Ramos (cell line): ENCODE data around the gene GYG1.

Experiments used
- in situ Hi-C: fragments of 300-500 bp; cut with MboI; formaldehyde crosslinking; loops from one replicate; pipeline ENCODE4 v1.14.3; 2022; ENCODE audit warnings: low sequenced_read_pairs; ENCODE audit not compliant: unreplicated experiment

The GYG1 gene

DNA sequence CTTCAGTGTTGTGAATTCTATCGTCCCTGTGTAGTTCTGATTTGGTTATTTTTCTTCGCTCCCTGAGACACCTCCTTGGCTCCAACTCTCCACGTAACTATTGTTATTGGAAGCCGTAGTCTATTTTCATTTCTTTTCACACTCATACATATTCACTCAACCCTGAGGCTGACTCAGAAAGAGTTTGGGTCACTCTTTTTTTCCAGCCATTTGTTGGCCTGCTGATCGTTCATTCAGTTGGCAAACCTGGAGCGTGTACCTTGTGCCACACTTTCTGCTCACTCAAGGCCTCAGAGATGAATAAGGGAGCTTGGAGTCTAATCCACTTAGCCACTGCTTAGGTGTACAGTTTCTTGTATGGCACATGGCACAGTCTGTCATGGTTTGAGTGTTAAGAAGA lies 22.4 kb downstream of the GYG1 start:
- in situ Hi-C loops, result no loop called here

DNA sequence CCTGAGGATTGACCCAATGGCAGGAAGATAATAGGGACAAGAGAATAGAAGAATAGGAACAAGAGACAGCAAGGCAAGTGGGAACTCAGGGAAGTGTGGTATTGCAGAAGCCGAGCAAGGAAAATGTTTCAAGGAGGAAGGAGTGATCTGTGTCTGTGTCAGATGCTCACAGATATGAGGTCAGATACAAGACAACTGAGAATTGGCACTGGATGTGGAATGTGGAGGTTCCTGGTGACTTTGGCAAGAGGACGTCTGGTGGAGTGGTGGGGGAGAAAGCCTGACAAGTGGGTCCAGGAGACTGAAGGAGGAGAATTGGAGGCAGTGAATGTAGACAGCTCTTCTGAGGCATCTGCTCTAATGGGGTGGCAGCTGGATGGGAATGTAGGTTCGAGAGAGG lies 24.1 kb downstream of the GYG1 start:
- in situ Hi-C loops, result no loop called here

DNA sequence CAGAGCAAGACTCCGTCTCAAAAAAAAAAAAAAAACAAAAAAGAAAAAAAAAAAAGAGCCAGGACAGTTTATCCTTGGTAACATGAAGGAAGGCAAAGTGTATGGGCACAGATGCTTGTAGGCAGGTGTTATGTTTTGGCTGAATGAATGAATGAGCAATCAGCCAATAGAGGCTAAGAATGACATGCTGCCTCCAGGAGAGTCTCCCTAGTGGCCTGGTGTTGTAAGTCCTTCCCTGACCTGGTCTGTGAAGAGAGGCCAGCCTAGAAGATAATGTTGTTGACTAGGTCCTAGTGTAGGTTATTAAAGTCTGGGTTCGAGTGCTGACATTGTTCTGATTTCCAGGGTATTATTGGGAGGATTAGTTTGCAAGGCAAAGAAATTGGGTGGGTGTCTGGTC lies 24.9 kb downstream of the GYG1 start:
- in situ Hi-C loops, result no loop called here

DNA sequence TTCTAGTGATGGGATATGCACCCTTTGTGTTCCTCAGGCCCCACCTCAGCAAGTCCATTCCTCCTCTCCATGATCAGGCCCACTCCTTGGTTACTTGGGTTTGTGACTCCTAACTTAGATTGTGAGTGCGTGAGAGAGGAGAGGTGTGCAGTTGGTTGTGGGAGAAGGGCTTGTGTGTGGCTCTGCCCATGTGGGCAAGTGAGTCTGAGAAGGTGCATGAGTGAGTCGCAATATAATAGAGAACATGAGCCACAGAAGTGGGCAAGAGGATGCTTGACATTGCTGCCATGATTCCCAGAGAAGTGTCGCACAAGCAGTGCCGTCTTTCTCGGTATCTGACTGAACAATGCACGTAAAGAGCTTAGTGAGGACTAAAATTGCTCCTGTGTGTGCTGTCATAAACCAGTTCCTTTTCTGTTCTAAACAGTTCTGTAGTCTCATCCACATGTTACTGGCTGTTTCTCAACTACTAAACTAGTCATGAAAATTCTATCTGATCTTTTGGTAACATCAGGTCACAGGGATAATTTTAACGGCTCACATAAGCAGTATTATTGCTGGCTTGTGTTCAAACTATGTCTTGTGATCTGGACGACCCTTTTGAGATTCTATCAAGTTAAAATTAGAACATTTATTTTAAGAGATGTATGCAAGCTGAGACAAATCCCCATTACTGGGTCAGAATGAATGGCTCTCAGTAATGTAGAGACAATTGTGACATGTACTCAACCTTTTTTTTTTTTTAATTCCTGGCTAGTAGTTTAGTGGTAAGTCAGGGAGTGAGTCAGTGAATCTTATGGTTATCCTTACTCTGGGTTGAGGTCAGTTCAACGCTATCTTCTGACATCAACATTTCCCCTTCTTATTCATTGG lies 25.6 kb downstream of the GYG1 start:
- in situ Hi-C loops, result no loop called here

DNA sequence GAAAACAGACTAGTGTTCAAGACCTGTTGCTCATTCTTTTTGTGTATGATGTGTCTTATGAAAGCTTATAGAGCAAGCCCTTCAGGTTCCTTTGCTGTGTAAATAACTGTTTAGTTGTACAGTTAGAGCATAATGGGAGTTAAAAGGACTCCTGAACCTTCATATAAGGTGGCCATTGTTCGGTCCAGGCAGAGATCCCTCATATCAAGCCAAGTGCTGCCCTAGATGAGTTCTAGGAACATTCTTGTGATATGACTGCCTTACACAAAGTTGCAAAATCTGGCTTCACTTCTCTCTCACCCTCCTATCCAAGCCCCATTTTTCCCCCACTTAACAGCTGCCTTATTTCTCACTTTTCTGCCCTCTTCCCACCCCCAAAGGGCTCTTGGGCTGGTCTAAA lies 26.9 kb downstream of the GYG1 start:
- in situ Hi-C loops, result no loop called here

DNA sequence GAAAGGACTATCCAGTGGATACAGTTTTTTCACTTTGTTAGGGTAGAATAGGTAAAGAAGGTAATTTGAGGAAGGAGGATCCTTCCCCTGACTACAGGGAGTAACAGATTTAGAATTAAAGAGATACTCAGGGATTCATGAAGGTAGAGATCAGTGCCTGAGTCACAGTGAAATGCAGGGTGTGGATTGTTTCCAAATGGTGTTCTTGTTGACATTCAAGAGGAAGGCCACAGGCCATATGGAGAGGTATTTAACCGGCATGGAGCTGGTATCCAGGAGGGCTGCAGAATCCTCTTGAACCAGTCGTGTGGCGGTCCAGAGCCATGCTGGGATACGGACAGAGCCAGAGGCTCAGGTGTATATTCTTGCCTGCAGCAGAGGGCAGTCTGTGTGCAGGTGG lies 28.2 kb downstream of the GYG1 start:
- in situ Hi-C loops, result no loop called here

DNA sequence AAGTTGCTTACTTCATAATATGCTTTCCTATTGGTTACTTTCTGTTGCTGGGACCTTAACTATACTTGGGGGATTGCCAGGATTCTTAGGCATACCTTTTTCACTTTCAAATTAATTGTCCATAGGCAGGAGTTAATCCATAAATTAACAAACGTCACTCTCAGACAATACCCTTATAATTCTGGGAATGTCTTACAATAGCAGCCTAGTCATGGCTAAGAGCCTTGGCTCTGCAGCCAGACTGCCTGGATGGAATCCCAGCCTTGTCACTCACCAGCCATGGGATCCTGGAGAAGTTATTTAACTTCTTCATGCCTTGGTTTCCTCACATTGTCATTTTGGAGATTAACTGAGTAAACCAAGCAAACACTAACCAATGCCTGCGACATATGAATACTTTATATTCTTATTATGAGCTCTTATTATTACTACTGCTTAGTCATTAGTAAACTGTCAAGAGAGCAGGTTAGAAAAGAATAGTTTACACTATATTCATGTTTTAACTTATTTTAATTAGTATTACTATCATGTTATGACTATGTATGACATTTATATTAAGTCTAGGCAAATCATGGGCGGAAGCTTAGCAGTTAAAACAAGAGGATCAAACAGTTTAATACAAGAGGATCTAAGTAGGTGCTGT lies 29.0 kb downstream of the GYG1 start:
- in situ Hi-C loops, result no loop called here

DNA sequence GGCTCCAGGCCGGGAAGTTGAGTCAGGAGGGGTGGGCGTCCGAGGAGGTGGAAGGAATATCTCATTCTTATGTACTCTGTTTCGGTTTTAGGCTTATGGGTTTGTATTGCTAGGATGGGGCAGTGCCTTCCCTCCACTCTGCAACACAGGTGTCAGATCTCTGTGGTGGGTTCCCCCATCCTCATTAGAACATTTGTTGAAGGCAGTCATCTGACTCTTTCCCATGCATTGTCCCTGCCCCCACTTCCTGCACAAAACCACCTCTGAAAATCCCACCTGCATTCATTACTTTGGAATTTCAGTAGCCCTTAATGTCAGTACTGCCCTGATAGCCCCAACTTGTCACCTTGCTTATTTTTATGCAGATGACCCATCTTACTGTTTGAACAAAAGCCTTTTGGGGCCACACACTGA lies 29.5 kb downstream of the GYG1 start:
- in situ Hi-C loops, result no loop called here

DNA sequence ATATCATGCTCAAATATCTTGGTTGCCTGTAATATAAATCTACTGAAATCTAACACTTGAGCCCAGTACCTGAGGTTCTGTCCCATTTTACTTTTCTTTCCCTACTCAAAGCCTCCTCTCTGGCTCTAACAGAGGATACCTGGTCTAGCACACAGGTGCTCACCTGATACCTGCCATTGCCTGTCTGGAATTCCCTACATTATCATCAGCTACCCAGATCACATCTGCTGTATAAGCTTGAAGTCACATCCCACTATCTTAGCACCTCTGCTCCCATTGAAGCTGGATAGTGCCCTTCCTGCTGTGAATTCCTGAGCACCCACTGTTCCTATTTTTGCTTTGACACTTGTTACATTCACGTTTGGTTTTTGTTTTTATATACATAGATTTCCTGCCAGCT lies 30.5 kb downstream of the GYG1 start:
- in situ Hi-C loops, result no loop called here

DNA sequence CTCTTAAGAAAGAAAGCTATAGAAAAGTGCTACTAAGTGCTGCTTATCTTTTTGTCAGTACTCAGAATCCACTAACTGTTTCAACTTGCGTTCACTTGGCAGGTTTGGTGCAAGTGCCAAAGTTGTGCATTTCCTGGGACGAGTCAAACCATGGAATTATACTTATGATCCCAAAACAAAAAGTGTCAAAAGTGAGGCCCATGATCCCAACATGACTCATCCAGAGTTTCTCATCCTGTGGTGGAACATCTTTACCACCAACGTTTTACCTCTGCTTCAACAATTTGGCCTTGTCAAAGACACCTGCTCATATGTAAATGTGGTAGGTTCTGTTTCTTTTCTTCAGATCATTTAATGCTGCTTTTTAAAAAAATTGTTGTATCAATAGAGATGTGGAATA lies 32.6 kb downstream of the GYG1 start:
- in situ Hi-C loops, result no loop called here

DNA sequence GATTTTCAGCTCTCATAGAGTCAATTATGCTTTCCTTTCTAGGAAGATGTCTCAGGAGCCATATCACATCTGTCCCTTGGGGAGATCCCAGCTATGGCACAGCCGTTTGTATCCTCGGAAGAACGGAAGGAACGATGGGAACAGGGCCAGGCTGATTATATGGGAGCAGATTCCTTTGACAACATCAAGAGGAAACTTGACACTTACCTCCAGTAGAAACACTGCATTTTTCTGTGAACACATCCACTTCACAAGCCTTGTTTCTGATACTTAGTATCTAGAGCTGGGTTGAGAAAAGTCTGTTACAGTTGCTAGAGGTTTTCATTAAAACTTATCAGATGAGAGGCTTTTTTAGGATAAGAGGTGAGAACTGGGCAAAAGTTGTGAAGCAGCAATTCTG lies 35.4 kb downstream of the GYG1 start:
- in situ Hi-C loops, result no loop called here

DNA sequence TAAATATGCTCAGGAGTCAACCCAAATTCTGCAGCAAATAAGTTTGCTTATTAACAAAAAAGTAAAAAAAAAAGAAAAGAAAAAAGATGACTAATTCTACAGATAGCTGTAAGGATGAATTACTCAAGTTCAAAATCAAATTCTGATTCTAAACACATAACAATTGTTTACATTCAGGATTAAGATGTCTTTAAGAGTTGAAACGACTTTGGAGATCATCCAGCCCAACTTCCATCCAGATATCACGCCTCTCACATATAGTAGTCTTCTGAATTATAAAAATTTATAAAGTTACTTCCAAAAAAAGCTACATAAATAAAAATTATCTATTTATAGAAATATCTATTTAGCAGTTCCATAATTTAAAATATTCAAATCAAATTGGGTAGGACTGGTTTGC lies 39.8 kb downstream of the GYG1 start:
- in situ Hi-C loops, result no loop called here

DNA sequence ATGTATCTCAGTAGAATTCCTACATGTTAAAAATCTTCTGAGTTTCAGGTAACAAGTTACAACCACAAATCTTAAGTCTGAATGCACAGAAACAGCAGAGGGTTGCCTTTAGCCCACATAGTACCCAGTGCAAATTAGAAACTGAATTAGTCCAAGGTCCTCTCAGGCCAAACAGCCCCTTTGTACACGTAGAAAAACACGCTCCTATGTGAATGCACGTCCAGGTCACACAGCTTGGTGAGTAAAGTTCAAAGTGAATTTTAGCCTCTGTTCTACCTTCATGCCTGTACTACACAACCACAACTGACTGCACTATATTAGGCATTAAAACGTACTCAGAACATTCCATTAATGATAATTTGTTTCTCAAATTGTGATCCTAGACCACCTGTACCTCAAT lies 46.3 kb downstream of the GYG1 start:
- in situ Hi-C loops, result no loop called here

DNA sequence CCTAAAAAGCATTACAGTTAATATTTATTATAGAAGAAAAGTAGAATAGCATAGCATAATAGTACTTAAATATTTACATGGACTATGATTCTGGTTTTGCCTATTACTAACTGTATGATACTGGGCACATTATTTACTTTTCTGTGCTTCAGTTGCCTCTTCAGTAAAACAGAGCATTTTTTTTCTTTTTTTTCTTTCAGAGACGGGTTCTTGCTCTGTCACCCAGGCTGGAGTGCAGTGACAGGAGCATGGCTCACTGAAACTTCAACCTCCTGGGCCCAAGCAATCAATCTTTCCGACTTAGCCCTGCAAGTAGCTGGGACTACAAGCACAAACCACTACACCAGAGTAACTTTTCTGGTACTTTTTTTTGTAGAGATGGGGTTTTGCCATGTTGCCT lies 47.0 kb downstream of the GYG1 start:
- in situ Hi-C loops, result no loop called here

DNA sequence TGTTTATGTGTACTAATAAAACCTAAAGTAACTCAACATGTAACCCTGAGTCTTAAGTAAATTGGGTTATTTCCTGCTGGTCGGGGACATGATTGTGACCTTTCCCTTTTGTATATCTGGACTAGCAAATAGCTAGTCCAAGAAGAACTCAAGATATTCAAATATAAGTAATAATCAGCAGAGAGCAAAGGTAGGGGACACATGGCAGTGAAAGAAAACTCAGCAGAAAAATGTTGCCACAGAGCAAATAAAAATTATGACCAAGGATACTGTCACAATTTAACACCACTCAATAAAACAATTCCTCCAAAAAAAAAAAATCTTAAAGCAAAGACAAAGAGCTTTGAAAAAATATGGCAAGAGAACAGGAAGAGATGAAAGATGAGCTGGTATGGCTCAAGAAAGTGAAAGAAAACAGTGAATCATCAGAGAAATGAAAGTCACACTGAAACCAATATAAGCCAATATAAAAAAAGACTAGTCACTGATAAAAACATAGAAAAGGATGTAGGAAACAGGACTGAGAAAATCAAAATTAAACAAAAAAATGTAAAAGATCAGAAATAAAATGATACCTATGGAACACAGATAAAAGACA lies 51.5 kb downstream of the GYG1 start:
- in situ Hi-C loops, result no loop called here

DNA sequence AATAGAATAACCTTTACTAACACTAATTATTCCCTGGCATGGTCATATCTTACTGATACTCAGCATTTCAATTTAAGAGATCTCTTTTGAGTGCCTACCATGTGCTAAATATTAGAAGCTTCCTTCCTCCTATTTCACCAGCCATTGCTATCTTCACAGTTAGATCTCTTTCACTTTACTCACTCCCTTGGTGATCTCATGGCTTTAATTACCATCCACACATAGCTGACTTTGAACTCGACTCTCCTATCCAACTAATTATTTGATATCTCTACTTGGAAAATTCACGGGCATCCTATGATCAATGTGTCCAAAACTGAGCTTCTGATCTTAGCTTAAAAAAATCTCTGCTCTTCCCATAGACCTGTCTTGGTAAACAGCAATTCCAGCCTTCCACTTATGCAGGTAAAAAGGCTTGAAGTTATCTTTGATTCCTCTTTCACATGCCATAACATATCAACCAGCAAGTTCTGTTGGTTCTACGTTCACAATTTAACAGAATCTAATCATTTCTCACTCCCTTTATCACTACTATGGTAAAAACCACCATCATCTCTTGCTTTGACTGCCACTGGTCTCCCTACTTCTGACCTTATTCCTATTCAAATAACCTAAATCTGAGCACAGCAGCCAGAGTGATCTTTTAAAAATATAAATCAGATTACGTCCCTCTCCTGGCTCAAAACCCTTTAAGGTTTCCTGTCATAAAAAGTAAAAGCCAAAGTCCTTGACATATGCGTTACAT lies 53.2 kb downstream of the GYG1 start:
- in situ Hi-C loops, result no loop called here

DNA sequence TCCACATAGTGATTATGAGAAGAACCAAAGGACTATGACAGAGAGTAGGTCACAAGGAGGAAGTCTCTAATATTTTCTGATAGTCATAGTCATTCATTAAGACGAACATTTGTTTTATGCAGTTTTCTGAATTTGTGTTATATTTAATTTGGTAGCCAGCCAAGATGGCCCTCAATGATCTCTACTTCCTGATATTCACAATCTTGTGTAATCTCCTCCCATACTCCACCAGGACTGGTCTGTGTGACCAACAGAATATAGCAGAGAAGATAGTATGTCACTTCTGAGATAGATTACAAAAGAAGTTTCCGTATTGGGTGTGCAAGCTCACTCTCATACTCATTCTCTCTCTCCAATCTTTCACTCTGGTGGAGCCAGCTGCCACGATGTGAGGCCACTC lies 64.2 kb downstream of the GYG1 start:
- in situ Hi-C loops, result no loop called here

DNA sequence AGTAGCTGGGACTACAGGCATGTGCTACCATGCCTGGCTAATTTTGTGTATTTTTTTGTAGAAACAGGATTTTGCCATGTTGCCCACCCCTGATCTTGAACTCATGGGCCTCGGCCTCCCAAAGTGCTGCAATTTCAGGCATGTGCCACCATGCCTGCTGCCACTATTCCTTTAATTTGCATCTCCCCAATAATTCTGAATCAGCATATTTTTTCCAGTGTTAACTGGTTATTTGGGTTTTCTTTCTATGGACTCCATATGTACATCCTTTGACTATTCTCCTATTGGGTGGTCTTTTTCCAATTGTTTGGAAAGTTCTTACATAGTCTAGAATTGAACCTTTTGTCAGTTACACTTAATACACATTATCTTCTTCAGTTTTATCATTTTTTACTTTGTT lies 66.9 kb downstream of the GYG1 start:
- in situ Hi-C loops, result no loop called here

DNA sequence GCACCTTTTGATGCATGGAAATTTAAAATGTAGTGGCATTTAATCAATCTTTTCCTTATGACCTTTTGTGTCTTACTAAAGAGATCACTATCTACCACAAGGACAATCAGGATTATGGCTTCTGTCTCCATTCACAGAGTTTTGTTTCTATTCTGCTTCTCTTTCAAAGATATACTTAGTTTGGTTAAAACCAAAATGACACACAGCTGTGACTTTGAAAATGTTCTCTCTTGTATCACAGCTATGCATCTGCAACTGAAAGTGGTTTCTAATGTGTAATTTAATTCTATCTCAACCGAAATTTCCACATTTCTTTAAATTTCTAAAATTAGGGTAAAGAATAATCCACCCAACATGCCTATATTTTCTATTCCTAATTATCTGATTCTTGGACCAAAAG lies 67.3 kb downstream of the GYG1 start:
- in situ Hi-C loops, result no loop called here

DNA sequence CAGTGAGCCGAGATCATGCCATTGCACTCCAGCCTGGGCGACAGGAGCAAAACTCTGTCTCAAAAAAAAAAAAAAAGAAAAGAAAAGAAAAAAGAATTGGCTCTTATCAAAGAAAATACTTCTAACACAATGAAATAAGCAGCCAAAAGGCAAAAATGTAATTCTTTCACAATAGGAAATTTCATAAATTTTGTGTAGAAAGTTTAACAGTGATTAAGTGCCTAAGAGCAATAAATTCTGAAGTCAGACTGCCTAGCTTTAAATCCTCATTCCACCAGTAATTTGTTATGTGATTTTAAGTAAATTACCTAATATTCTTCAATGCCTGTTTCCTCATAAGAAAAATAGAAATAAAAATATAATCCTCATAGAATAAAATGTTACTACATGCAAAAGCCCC lies 70.4 kb downstream of the GYG1 start:
- in situ Hi-C loops, result no loop called here

DNA sequence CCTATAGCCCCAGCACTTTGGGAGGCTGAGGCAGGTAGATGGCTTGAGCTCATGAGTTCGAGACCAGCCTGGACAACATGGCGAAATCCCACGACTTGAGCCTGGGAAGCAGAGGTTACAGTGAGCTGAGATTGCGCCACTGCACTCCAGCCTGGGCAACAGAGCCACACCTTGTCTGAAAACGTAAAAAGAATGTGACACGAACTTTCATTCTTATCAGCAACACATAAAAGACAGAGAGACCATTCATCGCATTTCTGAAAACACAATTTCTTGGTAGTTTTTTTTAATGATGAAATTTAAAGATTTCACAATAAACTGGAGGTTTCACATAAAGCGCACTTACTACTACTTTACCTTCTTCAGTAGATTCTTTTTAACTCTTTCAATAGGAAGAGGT lies 76.5 kb downstream of the GYG1 start:
- in situ Hi-C loops, result no loop called here
